GM13977 (cell line): ENCODE data around the gene BTF3.
A peak's percentile ranks its signal among the peaks of the same experiment; 100 is the strongest.

Experiments
- DNase-seq: peaks from one replicate; pipeline ENCODE4 v3.0.0; 2012; ENCODE audit warnings: low spot score
- CTCF ChIP-seq: IDR thresholded peaks from 2 replicates; pipeline ENCODE4 v1.5.1; 2012; ENCODE audit warnings: mild to moderate bottlenecking, control low read depth; ENCODE audit not compliant: insufficient read depth; ENCODE audit errors: extremely low read depth, missing control alignments
- in situ Hi-C: fragments of 300-500 bp; cut with MboI; formaldehyde crosslinking; loops from one replicate; pipeline ENCODE4 v1.12.0; 2022; ENCODE audit warnings: low sequenced_read_pairs, low pct_unique_long_range_greater_than_20kb, mixed read lengths, inconsistent platforms; ENCODE audit not compliant: unreplicated experiment

The BTF3 gene

GRCh38 chr5:73498057-73498992 is at the start of gene BTF3:
Gene BTF3, plus strand, starts transcription at chr5:73498442. Its CDS starts 226 bp downstream, at chr5:73498668.
- in situ Hi-C loops: no loop called here
- no peak for TF ChIP-seq CTCF
- peak; percentile 95 for DNase-seq

GRCh38 chr5:73448463-73449136 is 49.6 kb upstream of the BTF3 start, which contains the start of gene FOXD1:
Gene FOXD1, minus strand, starts transcription at chr5:73448777. Its CDS starts 415 bp downstream, at chr5:73448362.
- DNase-seq: peak; percentile 58
- no peak for TF ChIP-seq CTCF
- in situ Hi-C loops: no loop called here

DNA sequence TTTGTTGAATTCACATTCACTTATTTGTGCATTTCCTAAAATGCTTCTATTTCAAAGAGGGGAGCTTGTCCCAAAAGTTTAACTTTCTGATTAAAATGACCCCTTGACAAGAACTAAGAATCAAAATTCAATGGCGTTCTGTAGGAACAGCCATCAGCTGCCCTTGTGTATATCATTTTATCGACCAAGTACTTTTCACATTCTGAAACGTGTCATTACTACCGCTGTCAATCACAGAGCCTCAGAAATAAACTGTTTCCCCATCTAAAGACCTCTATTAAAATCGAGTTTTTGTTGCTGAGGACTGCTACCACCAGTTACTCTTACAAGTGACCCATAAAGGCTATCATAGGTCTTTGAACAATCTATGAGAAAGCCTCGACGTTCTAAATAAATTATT is 48.1 kb upstream of the BTF3 start:
- no peak for DNase-seq
- in situ Hi-C loops: no loop called here
- TF ChIP-seq CTCF: no peak

GRCh38 chr5:73450672-73451223 is 47.5 kb upstream of the BTF3 start:
- no peak for DNase-seq
- in situ Hi-C loops: no loop called here
- no peak for TF ChIP-seq CTCF

- in situ Hi-C loops: no loop called here
Observed at GRCh38 chr5:73451224-73452130, 46.8 kb upstream of the BTF3 start.

More at GRCh38 chr5:73451224-73452130, 46.8 kb upstream of the BTF3 start:
- TF ChIP-seq CTCF: peak; percentile 80
- DNase-seq: peak; percentile 61
